AG09309 (cell line): ENCODE results near the gene CTSW.

Source experiments
- DNase-seq: peaks from one replicate; pipeline ENCODE4 v3.0.0-alpha.2; 2010; ENCODE audit warnings: low read depth
- H3K4me3 ChIP-seq: 2 replicates; pipeline ENCODE4 v1.5.1; 2011; ENCODE audit warnings: mild to moderate bottlenecking, low read depth, low read length, moderate library complexity; ENCODE audit not compliant: control insufficient read depth
- TF ChIP-seq, protein P1 (sequence below): IDR thresholded peaks from 2 replicates; pipeline ENCODE4 v1.5.1; 2011; ENCODE audit warnings: mild to moderate bottlenecking, low read depth, low read length, inconsistent platforms; ENCODE audit not compliant: insufficient read depth, control insufficient read depth; ENCODE audit errors: missing control alignments

CTSW gene

DNA sequence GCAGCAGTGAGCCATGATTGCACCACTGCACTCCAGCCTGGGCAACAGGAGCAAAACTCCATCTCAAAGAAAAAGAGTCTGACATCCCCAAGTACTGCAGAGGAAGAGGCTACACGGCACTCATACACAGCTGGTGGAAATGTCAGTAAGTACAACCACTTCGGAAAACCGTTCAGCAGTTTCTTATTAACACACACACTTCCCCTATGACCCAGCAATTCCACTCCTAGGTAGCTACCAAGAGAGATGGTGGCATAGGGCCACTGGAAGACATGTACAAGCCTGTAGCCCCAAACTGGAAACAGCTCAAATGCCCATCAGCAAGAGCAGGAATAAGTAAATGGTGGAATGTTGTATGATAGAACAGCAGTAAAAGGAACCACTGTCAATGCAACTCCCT lies 42.9 kb downstream of the CTSW start:
- no peak for DNase-seq
- TF ChIP-seq, protein P1, sequence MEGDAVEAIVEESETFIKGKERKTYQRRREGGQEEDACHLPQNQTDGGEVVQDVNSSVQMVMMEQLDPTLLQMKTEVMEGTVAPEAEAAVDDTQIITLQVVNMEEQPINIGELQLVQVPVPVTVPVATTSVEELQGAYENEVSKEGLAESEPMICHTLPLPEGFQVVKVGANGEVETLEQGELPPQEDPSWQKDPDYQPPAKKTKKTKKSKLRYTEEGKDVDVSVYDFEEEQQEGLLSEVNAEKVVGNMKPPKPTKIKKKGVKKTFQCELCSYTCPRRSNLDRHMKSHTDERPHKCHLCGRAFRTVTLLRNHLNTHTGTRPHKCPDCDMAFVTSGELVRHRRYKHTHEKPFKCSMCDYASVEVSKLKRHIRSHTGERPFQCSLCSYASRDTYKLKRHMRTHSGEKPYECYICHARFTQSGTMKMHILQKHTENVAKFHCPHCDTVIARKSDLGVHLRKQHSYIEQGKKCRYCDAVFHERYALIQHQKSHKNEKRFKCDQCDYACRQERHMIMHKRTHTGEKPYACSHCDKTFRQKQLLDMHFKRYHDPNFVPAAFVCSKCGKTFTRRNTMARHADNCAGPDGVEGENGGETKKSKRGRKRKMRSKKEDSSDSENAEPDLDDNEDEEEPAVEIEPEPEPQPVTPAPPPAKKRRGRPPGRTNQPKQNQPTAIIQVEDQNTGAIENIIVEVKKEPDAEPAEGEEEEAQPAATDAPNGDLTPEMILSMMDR: no peak
- H3K4me3 ChIP-seq: no peak overlapping the region

DNA sequence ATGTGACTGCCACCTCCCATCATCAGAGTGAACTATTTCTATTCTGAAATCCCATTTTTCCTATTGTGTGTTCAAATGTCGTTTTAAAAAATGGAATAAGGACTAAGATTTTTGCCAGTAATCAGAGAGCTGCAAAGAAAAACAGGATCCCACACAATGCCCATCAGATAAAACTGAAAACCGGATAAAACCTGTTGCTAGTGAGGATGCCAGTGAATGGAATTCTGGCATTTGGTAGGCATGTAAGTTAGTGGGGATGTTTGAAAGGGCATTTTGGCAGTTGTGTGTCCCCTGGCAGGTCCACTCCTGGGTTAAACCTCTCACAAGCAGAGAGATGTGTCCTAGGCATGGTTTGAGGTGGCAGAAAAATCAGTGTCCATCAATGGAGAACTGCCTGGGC lies 45.8 kb downstream of the CTSW start:
- DNase-seq: no peak
- TF ChIP-seq, protein P1: no peak
- H3K4me3 ChIP-seq: no peak overlapping the region

DNA sequence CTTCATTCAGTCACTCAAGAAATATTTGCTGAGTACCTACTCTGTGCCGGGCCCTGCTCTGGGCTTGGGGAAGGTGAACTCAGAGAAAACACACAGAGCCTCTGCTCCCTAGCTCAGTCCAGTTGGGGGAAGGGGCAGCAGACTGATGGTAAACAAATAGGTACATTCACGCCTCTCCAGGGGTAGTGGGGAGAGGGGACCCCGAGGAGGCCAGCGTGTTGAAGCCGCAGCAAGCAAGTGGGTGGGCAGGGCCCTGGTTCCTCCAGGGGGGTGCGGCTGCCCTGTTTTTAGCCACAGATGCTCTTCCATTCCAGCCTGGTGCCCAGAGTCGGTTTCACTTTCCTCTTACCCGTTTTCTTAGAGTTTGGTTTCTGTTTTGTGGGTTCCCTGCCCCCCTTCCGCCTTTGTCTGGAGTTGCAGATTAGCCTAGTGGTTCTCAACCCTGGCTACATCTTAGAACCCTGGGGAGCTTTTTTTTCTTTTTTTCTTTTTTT lies 48.3 kb downstream of the CTSW start:
- TF ChIP-seq, protein P1: no peak
- no peak overlapping the region for H3K4me3 ChIP-seq
- no peak for DNase-seq

DNA sequence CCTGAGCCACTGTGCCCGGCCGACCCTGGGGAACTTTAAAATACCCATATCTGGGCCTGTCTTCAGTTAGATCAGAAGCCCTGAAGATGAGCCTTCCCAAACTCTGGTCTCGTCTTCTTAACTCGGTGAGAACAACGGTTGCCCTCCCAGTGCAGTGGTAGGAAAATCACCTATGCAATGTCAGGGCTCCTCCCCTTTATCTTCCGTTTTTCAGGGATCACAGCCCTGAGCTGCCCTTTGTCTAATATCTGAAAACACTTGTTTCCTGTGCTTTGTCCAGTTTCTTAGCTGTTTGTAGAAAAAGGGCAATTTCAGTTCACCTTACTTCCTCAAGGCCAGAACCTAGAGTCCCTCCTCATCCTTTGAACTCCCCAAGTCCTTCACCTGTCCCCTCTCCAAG lies 49.0 kb downstream of the CTSW start:
- H3K4me3 ChIP-seq: no peak overlapping the region
- TF ChIP-seq, protein P1: no peak
- DNase-seq: no peak

DNA sequence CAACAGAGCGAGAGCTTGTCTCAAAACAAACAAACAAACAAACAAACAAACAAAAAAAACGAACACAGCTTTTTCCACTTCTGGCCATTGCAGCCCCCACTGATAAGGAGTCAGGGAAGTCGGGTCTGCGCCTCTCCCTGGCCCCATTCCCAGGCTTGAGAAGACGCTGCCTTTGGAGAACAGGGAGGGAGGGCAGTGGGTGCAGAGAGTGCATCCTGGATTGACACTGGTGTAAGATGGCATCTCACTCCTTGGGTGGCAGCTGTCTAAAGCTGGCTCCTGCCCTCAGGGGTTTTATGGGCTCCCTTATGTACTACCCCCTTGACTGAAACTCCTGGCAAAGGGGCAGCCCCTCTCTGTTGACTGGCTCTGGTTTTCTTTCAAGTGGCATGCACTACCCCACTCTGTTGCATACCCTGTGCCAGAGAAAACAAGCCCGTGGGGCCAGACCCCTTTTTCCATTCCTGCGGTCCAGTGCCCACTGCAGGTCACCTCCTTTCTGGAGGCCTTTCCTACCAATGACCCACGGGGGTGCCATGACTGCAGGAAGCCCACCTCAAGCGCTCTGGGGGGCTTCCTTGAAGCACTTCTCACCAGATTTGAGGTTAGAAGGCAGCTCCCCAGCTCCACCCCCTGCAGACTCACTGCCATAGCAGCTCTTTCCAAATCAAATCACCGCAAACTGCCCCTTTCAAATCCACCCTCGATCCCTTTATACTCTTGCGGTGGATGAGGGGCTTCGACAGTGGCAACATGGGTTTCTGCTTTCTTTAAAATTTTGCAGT lies 52.3 kb downstream of the CTSW start:
- no peak for DNase-seq
- TF ChIP-seq, protein P1: no peak
- no peak overlapping the region for H3K4me3 ChIP-seq

DNA sequence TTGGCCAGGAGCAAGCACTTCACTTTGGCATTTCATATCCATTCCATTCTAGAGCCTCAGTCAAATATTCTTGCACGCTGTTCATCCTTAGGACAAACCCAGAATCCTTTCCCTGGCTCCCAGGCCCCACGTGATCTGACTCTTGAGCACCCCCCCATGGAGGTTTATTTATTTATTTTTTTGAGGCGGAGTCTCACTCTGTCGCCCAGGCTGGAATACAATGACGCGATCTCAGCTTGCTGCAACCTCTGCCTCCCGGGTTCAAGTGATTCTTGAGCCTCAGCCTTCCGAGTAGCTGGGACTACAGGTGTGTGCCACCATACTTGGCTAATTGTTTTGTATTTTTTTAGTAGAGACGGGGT lies 52.9 kb downstream of the CTSW start:
- TF ChIP-seq, protein P1: no peak
- DNase-seq: no peak
- no peak overlapping the region for H3K4me3 ChIP-seq
